ENCODE measurements around the gene CASP8.

Gene CASP8

GRCh38 chr2:201275990-201276389 lies 15.7 kb downstream of the CASP8 start:
- no peak for TF ChIP-seq EZH2 (IDR thresholded peaks at IDR 0.05; ENCODE audit: borderline replicate concordance, low read depth, low read length, severe bottlenecking)
- peak; percentile 32 for TF ChIP-seq CTCF (IDR thresholded peaks at IDR 0.05; ENCODE audit: borderline replicate concordance, extremely low read depth, low read length, poor library complexity, severe bottlenecking)
- Histone ChIP-seq H2AFZ (ENCODE audit: low read depth, low read length) (no peak overlapping the region), H3K79me2 (ENCODE audit: insufficient read depth, low read length) (peaks cover 25% of the 10 kb centered on the region), H3K27ac (ENCODE audit: low read length) (no peak overlapping the region), H3K36me3 (ENCODE audit: insufficient read depth, low read length) (peaks cover 97% of the 10 kb centered on the region), H3K4me1 (ENCODE audit: insufficient read depth, low read length) (no peaks in the 10 kb centered on the region), H3K4me3 (ENCODE audit: low read depth in 1 of 2, low read length in 2 of 2) (no peak overlapping the region), H3K27me3 (ENCODE audit: insufficient read depth, low read length, poor library complexity) (no peaks in the 10 kb centered on the region), H4K20me1 (ENCODE audit: insufficient read depth, low read length) (peaks cover 12% of the 10 kb centered on the region), H3K4me2 (ENCODE audit: insufficient read depth, low read length) (no peak overlapping the region), H3K9ac (ENCODE audit: low read depth, low read length) (no peak overlapping the region), H3K9me3 (ENCODE audit: insufficient read depth, low read length, severe bottlenecking) (no peaks in the 10 kb centered on the region)
- DNase-seq (no peak), ATAC-seq (ENCODE audit: insufficient read depth, low read depth) (no peak)

GRCh38 chr2:201276511-201276910 lies 16.2 kb downstream of the CASP8 start:
- H3K36me3 ChIP-seq (ENCODE audit: insufficient read depth, low read length), result peaks cover 96% of the 10 kb centered on the region
- no peaks in the 10 kb centered on the region for H3K9me3 ChIP-seq (ENCODE audit: insufficient read depth, low read length, severe bottlenecking)
- peaks cover 8% of the 10 kb centered on the region for H4K20me1 ChIP-seq (ENCODE audit: insufficient read depth, low read length)
- H3K9ac ChIP-seq (ENCODE audit: low read depth, low read length), result no peak overlapping the region
- H3K27me3 ChIP-seq (ENCODE audit: insufficient read depth, low read length, poor library complexity), result no peaks in the 10 kb centered on the region
- TF ChIP-seq EZH2 (IDR thresholded peaks at IDR 0.05; ENCODE audit: borderline replicate concordance, low read depth, low read length, severe bottlenecking), result no peak
- TF ChIP-seq CTCF (IDR thresholded peaks at IDR 0.05; ENCODE audit: borderline replicate concordance, extremely low read depth, low read length, poor library complexity, severe bottlenecking), result no peak
- H3K27ac ChIP-seq (ENCODE audit: low read length), result no peak overlapping the region; the same call in 1 of the 2 replicates
- H3K4me3 ChIP-seq (ENCODE audit: low read depth in 1 of 2, low read length in 2 of 2), result no peak overlapping the region
- H2AFZ ChIP-seq (ENCODE audit: low read depth, low read length), result no peak overlapping the region
- no peak for ATAC-seq (ENCODE audit: insufficient read depth, low read depth)
- no peak overlapping the region for H3K4me2 ChIP-seq (ENCODE audit: insufficient read depth, low read length)
- H3K4me1 ChIP-seq (ENCODE audit: insufficient read depth, low read length), result no peaks in the 10 kb centered on the region
- peaks cover 21% of the 10 kb centered on the region for H3K79me2 ChIP-seq (ENCODE audit: insufficient read depth, low read length)
- DNase-seq, result no peak

- Histone ChIP-seq H3K4me2 (ENCODE audit: insufficient read depth, low read length) (no peak overlapping the region), H3K4me3 (ENCODE audit: low read depth in 1 of 2, low read length in 2 of 2) (no peak overlapping the region), H3K27ac (ENCODE audit: low read length) (no peak overlapping the region)
Observed at GRCh38 chr2:201279079-201279478, 18.7 kb downstream of the CASP8 start.

More at GRCh38 chr2:201279079-201279478, 18.7 kb downstream of the CASP8 start:
- H3K27me3 ChIP-seq (ENCODE audit: insufficient read depth, low read length, poor library complexity), result no peaks in the 10 kb centered on the region
- DNase-seq, result no peak
- no peaks in the 10 kb centered on the region for H3K9me3 ChIP-seq (ENCODE audit: insufficient read depth, low read length, severe bottlenecking)
- peaks cover 4% of the 10 kb centered on the region; the same call in 1 of the 2 replicates for H3K79me2 ChIP-seq (ENCODE audit: insufficient read depth, low read length)
- no peak overlapping the region for H3K9ac ChIP-seq (ENCODE audit: low read depth, low read length)
- no peak for ATAC-seq (ENCODE audit: insufficient read depth, low read depth)
- no peaks in the 10 kb centered on the region for H4K20me1 ChIP-seq (ENCODE audit: insufficient read depth, low read length)
- peaks cover 74% of the 10 kb centered on the region for H3K36me3 ChIP-seq (ENCODE audit: insufficient read depth, low read length)
- no peaks in the 10 kb centered on the region for H3K4me1 ChIP-seq (ENCODE audit: insufficient read depth, low read length)
- no peak overlapping the region for H2AFZ ChIP-seq (ENCODE audit: low read depth, low read length)
- no peak for TF ChIP-seq EZH2 (IDR thresholded peaks at IDR 0.05; ENCODE audit: borderline replicate concordance, low read depth, low read length, severe bottlenecking)
- TF ChIP-seq CTCF (IDR thresholded peaks at IDR 0.05; ENCODE audit: borderline replicate concordance, extremely low read depth, low read length, poor library complexity, severe bottlenecking), result no peak

Measured in DND-41 (cell line).